GM12875 (cell line): ENCODE measurements around the gene SDK1.

Experiments used
- H3K4me3 ChIP-seq: one replicate; pipeline ENCODE4 v1.5.1; 2011; ENCODE audit warnings: low read depth, low read length, control low read depth
- CTCF ChIP-seq: IDR thresholded peaks from 2 replicates; pipeline ENCODE4 v1.5.1; 2011; ENCODE audit warnings: low read depth, mild to moderate bottlenecking, control low read depth, inconsistent platforms, low read length, moderate library complexity, borderline replicate concordance; ENCODE audit not compliant: insufficient read depth

The SDK1 gene

GRCh38 chr7:4179688-4180380, 878.8 kb downstream of the SDK1 start:
- no peak for TF ChIP-seq CTCF
- H3K4me3 ChIP-seq: no peak overlapping the region

- TF ChIP-seq CTCF: no peak
- H3K4me3 ChIP-seq: no peak overlapping the region
Measured at GRCh38 chr7:4181446-4181845, 880.4 kb downstream of the SDK1 start.

DNA sequence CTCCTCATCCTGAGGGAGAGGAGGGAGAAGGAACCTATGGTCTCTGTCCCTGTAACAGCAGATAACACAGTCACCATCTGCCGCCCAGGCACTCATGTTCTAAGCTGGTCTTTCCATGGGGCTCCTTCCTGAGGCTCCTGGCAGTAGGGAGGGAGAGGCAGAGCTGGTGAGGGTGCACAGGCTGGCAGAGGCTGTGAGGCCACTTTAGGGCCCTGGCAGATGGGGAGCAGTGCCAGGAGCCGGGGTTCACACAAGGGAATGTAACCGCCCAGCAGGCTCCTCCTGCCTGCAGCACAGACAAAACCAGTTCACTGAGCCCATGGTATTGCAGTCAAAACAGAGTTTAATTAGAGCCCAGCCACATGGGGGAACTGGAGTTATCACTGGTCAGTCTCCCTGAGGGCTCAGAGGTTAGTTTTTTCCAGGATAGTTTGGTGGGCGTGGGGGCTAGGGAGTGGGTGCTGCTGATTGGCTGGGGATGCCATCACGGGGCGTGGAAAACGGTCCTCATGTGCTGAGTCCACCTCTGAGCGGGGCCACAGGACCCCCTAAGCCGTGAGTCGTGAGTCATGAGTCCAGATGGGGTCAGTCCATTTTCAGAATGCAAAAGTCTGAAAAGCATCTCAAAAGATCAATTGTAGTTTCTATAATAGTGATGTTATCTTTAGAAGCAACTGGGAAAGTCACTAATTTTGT, 881.7 kb downstream of the SDK1 start:
- TF ChIP-seq CTCF: no peak
- no peak overlapping the region for H3K4me3 ChIP-seq

- no peak for TF ChIP-seq CTCF
- H3K4me3 ChIP-seq: no peak overlapping the region
Measured at GRCh38 chr7:4184653-4185052, 883.6 kb downstream of the SDK1 start.

GRCh38 chr7:4185136-4185535, 884.1 kb downstream of the SDK1 start:
- no peak overlapping the region for H3K4me3 ChIP-seq
- TF ChIP-seq CTCF: no peak

DNA sequence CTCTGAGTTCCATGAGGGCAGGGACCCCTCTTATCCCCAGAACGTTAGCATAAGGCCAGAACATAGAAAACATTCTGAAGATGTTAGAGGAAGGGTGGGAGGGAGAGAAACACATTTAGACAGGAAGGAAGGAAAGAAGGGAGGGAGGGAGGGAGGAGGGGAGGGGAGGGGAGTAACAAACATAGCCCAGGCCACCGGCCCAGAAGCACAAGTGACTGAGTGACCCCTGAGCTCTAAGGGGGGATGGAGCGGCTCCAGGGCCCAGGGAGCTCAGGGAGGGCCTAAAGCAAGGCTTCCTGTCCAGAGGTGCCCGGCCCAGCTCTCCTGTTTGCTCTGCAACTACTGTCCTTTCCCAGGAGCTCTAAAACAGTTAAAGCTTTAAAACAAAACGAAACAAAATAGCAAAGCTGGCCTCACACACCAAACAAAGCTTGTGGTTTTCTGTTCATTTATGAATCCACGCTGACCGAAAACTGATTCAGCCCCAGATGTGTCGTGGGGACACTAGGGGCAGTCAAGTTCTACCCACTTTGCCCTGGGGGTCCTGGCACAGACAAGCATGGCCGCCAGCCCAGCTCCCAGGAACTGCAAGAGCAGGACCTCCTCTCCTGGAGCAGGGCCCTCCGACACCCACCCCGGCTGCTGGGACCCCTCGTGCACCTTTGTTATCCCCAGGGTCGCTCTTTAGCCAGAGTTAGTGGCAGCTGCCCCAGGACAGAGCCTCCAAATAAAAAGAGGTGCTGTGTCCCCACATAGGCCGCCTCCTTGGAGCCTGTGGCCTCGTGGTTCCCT, 884.9 kb downstream of the SDK1 start:
- no peak overlapping the region for H3K4me3 ChIP-seq
- TF ChIP-seq CTCF: no peak

DNA sequence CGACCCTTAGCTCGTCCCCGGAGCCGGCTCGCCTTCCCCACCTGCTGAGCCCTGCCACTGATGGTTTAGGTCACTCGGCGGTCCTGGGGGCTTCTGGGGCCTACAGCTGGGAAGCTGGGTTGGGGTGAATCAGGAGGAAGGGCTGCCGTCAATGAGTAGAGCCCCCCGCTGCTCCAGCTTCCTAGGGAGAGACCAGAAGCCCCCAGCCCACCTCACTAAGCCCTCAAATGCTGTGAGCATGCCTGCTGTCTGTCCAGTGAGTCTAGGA, 885.4 kb downstream of the SDK1 start:
- no peak for TF ChIP-seq CTCF
- no peak overlapping the region for H3K4me3 ChIP-seq
